ENCODE results near the gene TMEM43.

GRCh38 chr3:14137004-14137403 lies 12.2 kb downstream of the TMEM43 start:
- TF ChIP-seq, protein P1, sequence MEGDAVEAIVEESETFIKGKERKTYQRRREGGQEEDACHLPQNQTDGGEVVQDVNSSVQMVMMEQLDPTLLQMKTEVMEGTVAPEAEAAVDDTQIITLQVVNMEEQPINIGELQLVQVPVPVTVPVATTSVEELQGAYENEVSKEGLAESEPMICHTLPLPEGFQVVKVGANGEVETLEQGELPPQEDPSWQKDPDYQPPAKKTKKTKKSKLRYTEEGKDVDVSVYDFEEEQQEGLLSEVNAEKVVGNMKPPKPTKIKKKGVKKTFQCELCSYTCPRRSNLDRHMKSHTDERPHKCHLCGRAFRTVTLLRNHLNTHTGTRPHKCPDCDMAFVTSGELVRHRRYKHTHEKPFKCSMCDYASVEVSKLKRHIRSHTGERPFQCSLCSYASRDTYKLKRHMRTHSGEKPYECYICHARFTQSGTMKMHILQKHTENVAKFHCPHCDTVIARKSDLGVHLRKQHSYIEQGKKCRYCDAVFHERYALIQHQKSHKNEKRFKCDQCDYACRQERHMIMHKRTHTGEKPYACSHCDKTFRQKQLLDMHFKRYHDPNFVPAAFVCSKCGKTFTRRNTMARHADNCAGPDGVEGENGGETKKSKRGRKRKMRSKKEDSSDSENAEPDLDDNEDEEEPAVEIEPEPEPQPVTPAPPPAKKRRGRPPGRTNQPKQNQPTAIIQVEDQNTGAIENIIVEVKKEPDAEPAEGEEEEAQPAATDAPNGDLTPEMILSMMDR (IDR thresholded peaks at IDR 0.05; ENCODE audit: low read depth, low read length): no peak
- TF ChIP-seq POLR2A (IDR thresholded peaks at IDR 0.05; ENCODE audit: extremely low read depth, insufficient read length): no peak
- TF ChIP-seq MAX (IDR thresholded peaks at IDR 0.05; ENCODE audit: low read depth, low read length): no peak
- TF ChIP-seq MYC (IDR thresholded peaks at IDR 0.05; ENCODE audit: low read depth, low read length): no peak

Measured in NB4 (cell line).